Right kidney (tissue), 1 donor: ENCODE data around the gene TAF13.
"Not testable (repeated sequence)": the region's sequence is repeated elsewhere in the genome, so short reads cannot be mapped to it uniquely, and the experiment has no call there.

Source experiments
- DNase-seq: peaks from one replicate; pipeline ENCODE4 v3.0.0-alpha.2; 2016

Gene TAF13

DNA sequence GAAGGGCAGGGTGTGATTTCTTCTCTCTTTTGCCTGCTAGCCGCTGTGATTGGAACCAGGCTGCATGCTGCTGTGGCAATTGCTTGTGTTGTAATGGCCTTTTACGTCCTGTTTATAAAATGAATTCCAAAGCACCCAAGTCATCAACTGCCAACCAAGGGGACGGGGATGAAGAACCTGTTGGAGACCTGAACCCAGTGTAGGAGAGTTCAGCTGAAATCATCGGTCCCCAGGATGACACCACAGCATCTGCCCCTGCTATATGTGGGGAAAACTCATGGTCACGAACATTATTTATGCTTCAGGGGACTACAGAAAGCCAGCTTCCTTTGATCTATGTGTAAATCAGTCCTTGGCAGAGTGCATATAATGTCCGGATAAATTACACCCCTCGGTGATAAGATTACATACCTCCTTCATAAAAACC lies 18.6 kb upstream of the TAF13 start:
- DNase-seq: no peak

DNA sequence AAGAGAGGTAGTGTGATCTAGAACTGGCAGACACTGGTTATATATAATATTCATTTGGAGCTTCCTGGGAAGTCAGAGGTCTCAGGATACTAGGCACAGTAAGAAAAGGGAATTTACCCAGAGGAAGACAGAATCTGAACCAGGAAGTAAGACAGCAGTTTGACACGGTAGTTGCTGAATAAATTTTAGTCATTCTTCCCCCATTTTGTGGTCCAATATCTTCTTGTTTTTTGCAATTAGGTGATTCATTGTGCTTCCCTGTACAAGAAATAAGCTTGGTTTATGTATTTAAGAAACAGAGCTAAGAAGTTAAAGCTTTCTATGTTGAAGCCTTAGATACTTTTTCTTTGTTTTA lies 16.0 kb upstream of the TAF13 start:
- DNase-seq: no peak

GRCh38 chr1:109091078-109091838 lies 15.5 kb upstream of the TAF13 start:
- no peak for DNase-seq

- DNase-seq: peak; percentile 95
These were observed 14.6 kb upstream of the TAF13 start, which contains the start of gene TMEM167B for GRCh38 chr1:109090196-109091077. TSS of gene TMEM167B (plus strand) at chr1:109090764. CDS start at chr1:109090873, 109 bp downstream.

DNA sequence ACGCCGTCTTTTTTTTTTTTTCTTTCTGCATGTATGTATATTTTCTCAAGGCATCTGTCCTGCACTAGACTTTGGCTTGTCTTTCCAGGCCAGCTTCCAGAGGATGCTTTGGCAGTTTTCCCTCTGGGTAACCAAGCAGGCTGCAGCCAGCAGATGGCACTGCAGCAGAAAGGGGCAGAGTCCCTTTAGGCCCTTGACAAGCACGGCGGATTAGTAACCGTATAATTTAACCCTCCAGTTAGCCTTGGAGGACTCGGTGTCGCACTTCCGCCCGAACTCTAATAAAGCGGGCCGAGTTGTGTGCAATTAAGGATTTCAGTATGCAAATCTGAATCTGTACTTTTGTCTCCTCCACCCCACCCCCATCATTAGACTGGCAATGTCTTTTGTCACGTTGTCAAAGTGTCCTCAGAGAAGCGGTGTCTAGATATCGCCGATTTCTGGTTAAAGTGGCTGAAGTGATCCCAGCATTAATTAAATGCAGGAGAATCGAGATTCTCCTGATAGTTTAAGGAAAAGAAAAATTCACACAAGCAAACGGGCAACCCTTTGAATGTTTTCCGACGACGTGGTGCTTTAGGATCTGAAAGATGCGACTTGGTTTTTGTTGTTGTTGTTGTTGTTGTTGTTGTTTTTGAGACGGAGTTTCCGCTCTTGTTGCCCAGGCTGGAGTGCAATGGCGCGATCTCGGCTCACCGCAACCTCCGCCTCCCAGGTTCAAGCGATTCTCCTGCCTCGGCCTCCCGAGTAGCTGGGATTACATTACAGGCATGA lies 13.6 kb upstream of the TAF13 start:
- peak; percentile 38 for DNase-seq

GRCh38 chr1:109084563-109085517 lies 9.0 kb upstream of the TAF13 start:
- no peak for DNase-seq

DNA sequence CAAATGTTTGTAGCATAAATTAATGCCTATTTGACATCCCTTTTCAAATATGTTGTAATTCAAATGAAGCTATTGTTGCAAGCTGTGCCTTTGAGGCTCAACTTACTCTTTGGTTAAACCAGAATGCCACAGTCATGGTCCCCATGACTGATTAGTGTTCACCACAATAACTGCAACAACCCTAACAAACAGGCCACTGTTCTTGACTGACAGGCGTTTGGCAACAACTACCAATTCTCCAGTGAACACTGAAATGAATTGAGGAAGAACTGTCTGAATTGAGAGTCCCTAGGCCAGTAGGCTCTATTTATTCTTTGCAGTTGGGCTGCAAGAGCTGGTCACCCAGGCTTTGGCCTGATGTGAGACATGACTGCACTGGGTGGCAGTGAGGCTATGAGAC lies 8.1 kb upstream of the TAF13 start:
- no peak for DNase-seq

DNA sequence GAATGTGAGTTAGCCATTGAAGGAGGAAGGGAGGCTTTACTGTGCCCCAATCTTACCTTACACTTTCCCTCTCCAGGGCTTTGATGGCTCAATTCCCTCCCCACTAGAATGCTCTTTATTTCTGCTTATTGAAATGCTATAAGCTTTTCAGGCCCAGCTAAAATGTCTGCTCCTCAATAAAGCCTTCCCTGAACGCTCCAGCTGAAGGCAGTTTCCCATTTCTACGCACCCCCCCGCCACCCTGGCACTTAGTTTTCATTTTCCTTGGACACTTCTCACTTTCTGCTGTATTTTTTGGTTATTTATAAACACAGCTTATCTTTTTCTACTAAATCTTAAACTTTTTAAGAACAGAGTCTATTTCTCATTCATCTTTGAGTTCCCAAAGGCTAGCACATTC lies 7.7 kb upstream of the TAF13 start:
- DNase-seq: no peak

DNA sequence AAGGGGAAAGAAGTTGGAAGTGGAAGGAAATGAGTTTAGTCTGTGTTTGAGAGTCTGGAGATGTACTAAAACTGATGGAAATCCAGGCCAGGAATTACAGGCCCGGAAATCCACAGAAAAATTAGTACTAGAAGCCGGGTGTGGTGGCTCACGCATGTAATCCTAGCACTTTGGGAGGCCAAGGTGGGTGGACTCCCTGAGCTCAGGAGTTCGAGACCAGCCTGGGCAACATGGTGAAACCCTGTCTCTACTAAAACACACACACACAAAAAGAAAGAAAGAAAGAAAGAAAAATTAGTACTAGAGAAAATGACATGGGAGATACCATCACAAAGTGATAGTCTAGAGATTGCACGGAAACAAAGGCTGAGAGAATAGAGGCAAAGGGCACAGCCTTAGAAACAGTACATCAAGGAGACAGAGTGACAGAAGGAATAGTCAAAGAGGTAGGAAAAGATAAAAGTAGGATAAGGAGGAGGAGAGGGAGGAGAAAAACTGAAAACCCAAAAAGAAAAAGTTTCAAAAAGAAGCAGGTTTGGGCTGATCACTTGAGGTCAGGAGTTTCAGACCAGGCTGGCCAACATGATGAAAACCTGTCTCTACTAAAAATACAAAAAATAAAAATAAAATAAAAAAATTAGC lies 4.8 kb upstream of the TAF13 start:
- DNase-seq: no peak

DNA sequence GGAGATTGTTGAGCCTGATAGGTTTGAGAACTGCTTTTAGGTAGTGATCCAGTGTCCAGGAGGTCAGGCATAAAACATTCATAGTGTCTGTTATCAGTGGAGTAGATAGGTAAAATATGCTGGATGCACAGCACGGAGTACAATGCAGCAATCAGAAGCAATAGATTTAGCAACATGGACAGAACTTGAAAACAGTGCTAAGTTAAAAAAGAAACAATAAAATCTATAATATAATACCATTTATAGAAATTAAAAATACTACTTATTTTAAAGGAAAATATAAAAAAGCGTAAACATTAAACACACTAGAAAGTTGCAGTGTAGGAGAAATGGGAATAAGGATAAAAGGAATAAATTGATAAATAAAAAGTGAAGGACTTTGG lies 3.4 kb upstream of the TAF13 start:
- DNase-seq: no peak

DNA sequence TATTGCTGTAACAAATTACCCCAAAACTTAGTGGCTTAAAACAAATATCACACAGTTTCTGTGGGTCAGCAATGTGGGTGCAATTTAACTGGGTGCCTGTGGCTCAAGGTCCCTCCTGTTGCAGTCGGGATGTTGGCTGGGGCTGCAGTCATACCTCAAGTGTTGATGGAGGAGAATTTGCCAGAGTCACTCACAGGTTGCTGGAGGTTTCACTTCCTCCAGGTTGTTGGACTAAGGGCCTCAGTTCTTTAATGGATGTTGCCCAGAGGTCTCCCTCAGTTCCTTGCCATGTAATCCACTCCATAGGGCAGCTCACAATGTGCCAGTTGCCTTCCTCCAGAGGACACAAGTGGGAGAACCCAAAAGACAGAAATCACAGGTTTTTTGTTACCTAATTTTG lies 2.5 kb upstream of the TAF13 start:
- no peak for DNase-seq

GRCh38 chr1:109069294-109069693 lies 6.5 kb downstream of the TAF13 start:
- no peak for DNase-seq

GRCh38 chr1:109067883-109068282 lies 7.9 kb downstream of the TAF13 start:
- DNase-seq: no peak

GRCh38 chr1:109065137-109065536 lies 10.7 kb downstream of the TAF13 start:
- no peak for DNase-seq

DNA sequence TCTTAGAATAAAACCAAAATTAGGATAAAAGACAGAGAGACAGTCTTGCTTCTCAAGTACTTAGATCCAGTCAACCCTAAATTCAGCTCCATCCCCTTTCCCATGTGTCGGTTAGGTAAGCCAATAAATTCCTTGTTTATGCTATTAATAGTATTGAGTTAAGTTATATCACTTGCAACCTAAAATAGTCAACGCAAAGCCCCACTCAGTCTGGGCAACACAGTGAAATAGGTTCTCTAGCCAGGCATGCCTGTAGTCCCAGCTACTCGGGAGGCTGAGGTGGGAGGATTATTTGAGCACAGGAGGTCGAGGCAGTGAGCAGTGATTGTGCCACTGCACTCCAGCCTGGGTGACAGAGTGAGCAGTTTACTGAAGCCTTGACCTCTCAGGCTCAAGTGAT lies 14.6 kb downstream of the TAF13 start:
- DNase-seq: no peak

- DNase-seq: no peak
These were observed 15.1 kb downstream of the TAF13 start for GRCh38 chr1:109060707-109061106.

DNA sequence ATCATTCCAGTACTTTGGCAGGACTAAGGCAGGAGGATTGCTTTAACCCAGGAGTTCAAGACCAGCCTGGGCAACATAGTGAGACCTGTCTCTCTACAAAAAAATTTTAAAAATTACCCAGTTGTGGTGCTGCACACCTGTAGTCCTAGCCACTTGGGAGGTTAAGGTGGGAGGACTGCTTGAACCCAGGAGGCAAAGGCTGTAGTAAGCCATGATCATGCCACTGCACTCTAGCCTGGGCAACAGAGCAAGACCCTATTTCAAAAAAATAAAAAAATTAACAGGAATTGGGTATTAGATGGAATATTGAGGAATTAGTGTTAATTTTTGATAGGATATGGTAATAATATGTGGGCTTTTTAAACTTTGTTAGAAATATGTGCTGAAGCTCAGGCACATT lies 16.8 kb downstream of the TAF13 start:
- DNase-seq: no peak

GRCh38 chr1:109056064-109056463 lies 19.7 kb downstream of the TAF13 start:
- DNase-seq: no peak

DNA sequence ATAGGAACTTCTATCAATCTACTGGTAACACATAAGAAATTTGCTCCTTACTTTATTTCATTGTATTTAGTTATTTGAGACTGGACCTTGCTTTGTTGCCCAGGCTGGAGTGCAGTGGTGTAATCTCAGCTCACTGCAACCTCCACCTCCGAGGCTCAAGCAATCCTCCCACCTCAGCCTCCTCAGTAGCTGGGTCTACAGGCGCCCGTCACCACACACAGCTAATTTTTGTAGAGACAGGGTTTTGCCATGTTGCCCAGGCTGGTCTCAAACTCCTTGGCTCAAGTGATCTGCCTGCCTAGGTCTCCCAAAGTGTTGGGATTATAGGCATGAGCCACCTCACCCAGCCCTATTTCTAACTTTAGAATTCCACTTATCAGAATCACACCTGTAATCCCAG lies 23.7 kb downstream of the TAF13 start:
- not testable (repeated sequence) for DNase-seq

DNA sequence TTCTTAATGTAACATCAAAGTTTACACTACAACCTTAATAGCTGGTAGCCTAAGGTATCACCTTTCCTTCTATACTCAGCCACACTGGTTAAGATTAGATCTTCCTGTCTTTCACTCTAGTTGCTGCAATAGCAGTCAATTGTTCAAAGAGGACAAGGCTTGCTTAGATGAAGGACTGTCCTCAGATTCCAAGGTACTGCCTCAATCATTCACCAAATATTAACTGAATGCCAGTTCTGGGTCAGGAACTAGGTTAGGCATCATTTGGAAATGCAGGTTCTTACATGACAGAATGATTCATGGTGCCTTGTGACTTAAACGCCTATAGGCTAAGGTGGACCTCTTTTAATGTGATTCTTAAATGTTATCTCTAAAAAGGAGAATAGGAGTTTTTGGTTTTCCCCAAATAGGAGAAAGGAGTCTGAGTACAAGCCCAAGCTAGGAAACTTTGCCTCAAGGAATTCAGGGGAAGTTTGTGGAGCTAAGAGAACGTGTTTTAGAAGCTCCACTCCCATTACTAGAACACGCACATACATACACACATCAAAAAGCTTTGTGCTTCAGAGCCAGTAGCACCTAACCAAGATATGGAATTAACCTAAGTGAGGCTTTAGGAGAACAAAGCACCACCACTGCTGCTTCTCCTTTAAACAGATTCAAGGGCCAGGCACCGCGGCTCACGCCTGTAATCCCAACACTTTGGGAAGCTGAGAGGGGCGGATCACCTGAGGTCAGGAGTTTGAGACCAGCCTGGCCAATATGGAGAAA lies 25.4 kb downstream of the TAF13 start:
- DNase-seq: peak; percentile 16
